HepG2 (cell line): ENCODE data around the gene CES5A. TPM values are rescaled to one million over a fixed set of nuclear protein-coding genes. Genes with fewer than 3 reads are reported as not detected.

ENCODE experiments used
- ATAC-seq: fragments of 200-7000 bp; cut with Tn5 transposase; 3 replicates; pipeline ENCODE4 v1.9.1; 2020; ENCODE audit warnings: mild to moderate bottlenecking, moderate library complexity
- BruUV-seq: library from RNA; stranded (reverse); fragments of 400-500 nt; replicated peaks from 2 replicates; lab custom pipeline; 2021; lab: Mats Ljungman, UMichigan
- CTCF ChIA-PET: fragments of 300-600 bp; formaldehyde crosslinking; extraction: SDS; loops from one replicate; lab custom pipeline; 2021; ENCODE audit warnings: low total read pairs, inconsistent platforms, low intra/inter-chr PET ratio; lab: Yijun Ruan, JAX
- POLR2A ChIA-PET: fragments of 350-600 bp; sonication (Branson Sonifier 250); formaldehyde crosslinking; loops from one replicate; lab custom pipeline; 2020; ENCODE audit warnings: antibody characterized with exemption, inconsistent platforms; lab: Yijun Ruan, JAX
- DNase-seq: peaks from one replicate; pipeline ENCODE4 v3.0.0-alpha.2; 2015; ENCODE audit warnings: low spot score
- FAIRE-seq: peaks from 3 replicates; lab custom pipeline; 2011; peaks lifted over from hg19 to GRCh38; lab: Jason Lieb, UNC
- H2AFZ ChIP-seq: one replicate; pipeline ENCODE4 v1.6.1; 2011; ENCODE audit warnings: low read length, inconsistent platforms
- H3K27ac ChIP-seq: fragments of 300-600 bp; 3 replicates; pipeline ENCODE4 v1.8.0; 2011; ENCODE audit warnings: mixed run types, mild to moderate bottlenecking, mixed read lengths, low read length, inconsistent platforms; ENCODE audit not compliant: insufficient read depth; ENCODE audit errors: extremely low read length
- H3K27me3 ChIP-seq, 2 experiments: fragments of 200-600 bp in 1 of 2; 2 replicates in 1 of 2; 3 replicates in 1 of 2; pipeline versions ENCODE4 v1.6.0 to v1.8.0; 2011; ENCODE audit warnings: low read length in 2 of 2, mild to moderate bottlenecking in 2 of 2, moderate library complexity in 2 of 2, inconsistent platforms in 1 of 2; ENCODE audit not compliant: insufficient read depth in 2 of 2, control insufficient read depth in 1 of 2
- H3K36me3 ChIP-seq, 2 experiments: fragments of 200-600 bp in 1 of 2; replicated peaks in 1 of 2; 2 replicates in 1 of 2; 3 replicates in 1 of 2; pipeline versions ENCODE4 v1.5.1 to v1.8.0; 2011; ENCODE audit warnings: low read length in 2 of 2, inconsistent platforms in 1 of 2; ENCODE audit not compliant: insufficient read depth in 2 of 2, control insufficient read depth in 1 of 2
- H3K4me1 ChIP-seq: 2 replicates; pipeline ENCODE4 v1.5.1; 2012; ENCODE audit warnings: low read length, inconsistent platforms; ENCODE audit not compliant: insufficient read depth
- H3K4me2 ChIP-seq: 2 replicates; pipeline ENCODE4 v1.6.0; 2011; ENCODE audit warnings: low read depth, low read length, inconsistent platforms
- H3K4me3 ChIP-seq, 3 experiments: fragments of 200-600 bp in 1 of 3; sonication (generic), shearing (Covaris generic) in 1 of 3; replicated peaks in 1 of 3; 2 replicates each; pipeline ENCODE4 v1.5.1; 2011 to 2016; ENCODE audit warnings: low read length in 3 of 3, inconsistent platforms in 2 of 3, low read depth in 2 of 3, mild to moderate bottlenecking in 2 of 3, control low read depth in 1 of 3, mixed read lengths in 1 of 3; ENCODE audit not compliant: insufficient read depth in 1 of 3
- H3K79me2 ChIP-seq: one replicate; pipeline ENCODE4 v1.6.1; 2011; ENCODE audit warnings: low read length, inconsistent platforms; ENCODE audit not compliant: insufficient read depth
- H3K9ac ChIP-seq: 2 replicates; pipeline ENCODE4 v1.6.0; 2011; ENCODE audit warnings: mild to moderate bottlenecking, low read depth, low read length, inconsistent platforms; ENCODE audit not compliant: insufficient read depth
- H3K9me3 ChIP-seq: 2 replicates; pipeline ENCODE4 v1.5.1; 2012; ENCODE audit warnings: mild to moderate bottlenecking, low read length
- H4K20me1 ChIP-seq: 2 replicates; pipeline ENCODE4 v1.6.0; 2011; ENCODE audit warnings: inconsistent platforms, mild to moderate bottlenecking, low read length, moderate library complexity; ENCODE audit not compliant: insufficient read depth
- MAF1 ChIP-seq: sonication (generic); formaldehyde crosslinking; IDR thresholded peaks from 2 replicates; pipeline ENCODE4 v1.5.0; 2020; ENCODE audit warnings: missing genetic modification reagents, borderline replicate concordance
- MTA1 ChIP-seq: sonication (generic); formaldehyde crosslinking; IDR thresholded peaks from 2 replicates; pipeline ENCODE4 v1.4.0; 2020; ENCODE audit warnings: missing genetic modification reagents, mild to moderate bottlenecking, borderline replicate concordance
- NFE2 ChIP-seq: sonication (generic); formaldehyde crosslinking; IDR thresholded peaks from 2 replicates; pipeline ENCODE4 v1.4.0; 2020; ENCODE audit warnings: missing genetic modification reagents
- RELA ChIP-seq: sonication (generic); formaldehyde crosslinking; IDR thresholded peaks from 2 replicates; pipeline ENCODE4 v1.4.0; 2020; ENCODE audit warnings: missing genetic modification reagents
- RNF2 ChIP-seq: fragments of 450-650 bp; conservative IDR thresholded peaks from 2 replicates; pipeline ENCODE4 v1.6.1; 2016; ENCODE audit warnings: low read depth
- YY1 ChIP-seq: IDR thresholded peaks from 2 replicates; pipeline ENCODE4 v1.6.1; 2011; ENCODE audit warnings: low read length, low read depth, moderate library complexity, mild to moderate bottlenecking; ENCODE audit not compliant: insufficient read depth, insufficient replicate concordance
- ZNF10 ChIP-seq: sonication (generic); formaldehyde crosslinking; IDR thresholded peaks from 2 replicates; pipeline ENCODE4 v1.4.0; 2020; ENCODE audit warnings: mild to moderate bottlenecking, low read depth, missing genetic modification reagents, borderline replicate concordance
- ZNF367 ChIP-seq: sonication (generic); formaldehyde crosslinking; IDR thresholded peaks from 2 replicates; pipeline ENCODE4 v1.4.0; 2020; ENCODE audit warnings: missing genetic modification reagents, borderline replicate concordance
- ZNF407 ChIP-seq: sonication (generic); formaldehyde crosslinking; IDR thresholded peaks from one replicate; pipeline ENCODE4 v1.5.1; 2020; ENCODE audit warnings: mild to moderate bottlenecking, missing genetic modification reagents; ENCODE audit errors: not compliant biosample characterization
- WGBS: methylation state at CpG from one replicate; pipeline ENCODE4 v1.1.6; 2017; ENCODE audit warnings: low lambda C conversion rate; 5-methylcytosine and 5-hydroxymethylcytosine counted together
- in situ Hi-C: cut with HindIII; loops from 2 replicates; pipeline ENCODE4 v1.10.0; 2017; ENCODE audit warnings: low pct_unique_long_range_greater_than_20kb; ENCODE audit not compliant: extremely low pct_ligation_motif_present
- intact Hi-C: fragments of 100-400 bp; cut with micrococcal nuclease; formaldehyde crosslinking; loops from one replicate; pipeline ENCODE4 v1.10.0; 2022; ENCODE audit not compliant: unreplicated experiment
- polyA plus RNA-seq, 8 experiments: library from polyadenylated mRNA; depleted of rRNA in 3 of 8; stranded (reverse) in 7 of 8; unstranded in 1 of 8; fragments of >200 nt; fragmentation: Illumina TruSeq in 4 of 8; extraction: Trizol in 4 of 8; gene quantifications; 2 replicates each; pipeline versions ENCODE4 v1.2.1 to v1.2.3, GENCODE V29; 2011 to 2016; ENCODE audit warnings: low read depth in 4 of 8, missing spikeins in 1 of 8, mixed read lengths in 1 of 8; ENCODE audit not compliant: insufficient read depth in 1 of 8
- total RNA-seq, 5 experiments: library from RNA; depleted of rRNA; stranded (reverse); fragments of >200 nt; fragmentation: Illumina TruSeq; extraction: Trizol; gene quantifications; 2 replicates each; pipeline ENCODE4 v1.2.3, GENCODE V29; 2016; ENCODE audit warnings: low read depth in 1 of 5
- TF ChIP-seq, protein P1 (sequence below): sonication (generic); formaldehyde crosslinking; IDR thresholded peaks from 2 replicates; pipeline ENCODE4 v1.4.0; 2020; ENCODE audit warnings: missing genetic modification reagents, low read depth, mild to moderate bottlenecking, borderline replicate concordance
- TF ChIP-seq, protein P2 (sequence below): sonication (generic); formaldehyde crosslinking; IDR thresholded peaks from 2 replicates; pipeline ENCODE4 v1.8.1; 2023; ENCODE audit warnings: mild to moderate bottlenecking, missing genetic modification reagents, borderline replicate concordance
- TF ChIP-seq, protein P3 (sequence below): sonication (generic); formaldehyde crosslinking; IDR thresholded peaks from 2 replicates; pipeline ENCODE4 v1.5.0; 2020; ENCODE audit warnings: missing genetic modification reagents

CES5A gene
- total and polyA plus RNA-seq, 2 of the 13 experiments (the other 11 are each of a cell fraction or from before 2014, with no cell fraction given), result not detected

- Histone ChIP-seq H3K4me3 (no peak overlapping the region), H3K79me2 (no peaks in the 10 kb centered on the region), H4K20me1 (no peaks in the 10 kb centered on the region), H3K27ac (no peak overlapping the region), H3K9me3 (no peaks in the 10 kb centered on the region), H3K4me1 (no peaks in the 10 kb centered on the region), H2AFZ (no peak overlapping the region), H3K9ac (no peak overlapping the region), H3K27me3 (no peaks in the 10 kb centered on the region), H3K4me2 (no peak overlapping the region), H3K36me3 (peaks cover 5 to 27% of the 10 kb centered on the region in 2 experiments; a peak in 4 of 5 replicates)
- FAIRE-seq (no peak), ATAC-seq (no peak), DNase-seq (no peak)
- no TSS peak for BruUV-seq
- CTCF ChIA-PET, result no interaction called here
- WGBS, result 50% methylated on average over 2 of the region's 2 CpGs
- intact Hi-C loops (no loop called here), in situ Hi-C loops (no loop called here)
- TF ChIP-seq YY1, result no peak
- no peak for TF ChIP-seq MAF1 (CRISPR knock-in tag)
- no peak for TF ChIP-seq RNF2
- no peak for TF ChIP-seq ZNF10 (CRISPR knock-in tag)
- TF ChIP-seq ZNF367, result no peak
- TF ChIP-seq, protein P1, sequence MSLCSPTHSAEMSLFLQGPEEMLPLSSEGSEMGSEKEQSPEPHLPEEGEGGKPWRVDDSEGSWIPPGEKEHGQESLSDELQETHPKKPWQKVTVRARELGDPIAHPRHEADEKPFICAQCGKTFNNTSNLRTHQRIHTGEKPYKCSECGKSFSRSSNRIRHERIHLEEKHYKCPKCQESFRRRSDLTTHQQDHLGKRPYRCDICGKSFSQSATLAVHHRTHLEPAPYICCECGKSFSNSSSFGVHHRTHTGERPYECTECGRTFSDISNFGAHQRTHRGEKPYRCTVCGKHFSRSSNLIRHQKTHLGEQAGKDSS (CRISPR knock-in tag), result no peak
- TF ChIP-seq NFE2 (CRISPR knock-in tag), result no peak
- TF ChIP-seq RELA (CRISPR knock-in tag), result no peak
- TF ChIP-seq, protein P2, sequence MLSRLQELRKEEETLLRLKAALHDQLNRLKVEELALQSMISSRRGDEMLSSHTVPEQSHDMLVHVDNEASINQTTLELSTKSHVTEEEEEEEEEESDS (CRISPR knock-in tag), result no peak
- no peak for TF ChIP-seq ZNF407 (CRISPR knock-in tag)
- no peak for TF ChIP-seq MTA1 (CRISPR knock-in tag)
- TF ChIP-seq, protein P3, sequence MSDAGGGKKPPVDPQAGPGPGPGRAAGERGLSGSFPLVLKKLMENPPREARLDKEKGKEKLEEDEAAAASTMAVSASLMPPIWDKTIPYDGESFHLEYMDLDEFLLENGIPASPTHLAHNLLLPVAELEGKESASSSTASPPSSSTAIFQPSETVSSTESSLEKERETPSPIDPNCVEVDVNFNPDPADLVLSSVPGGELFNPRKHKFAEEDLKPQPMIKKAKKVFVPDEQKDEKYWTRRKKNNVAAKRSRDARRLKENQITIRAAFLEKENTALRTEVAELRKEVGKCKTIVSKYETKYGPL (CRISPR knock-in tag), result no peak
- POLR2A ChIA-PET, result no interaction called here
Measured at GRCh38 chr16:55812951-55813350, 62.2 kb downstream of the CES5A start.
